ENCODE measurements around the gene LMX1B. TPM values are rescaled to one million over a fixed set of nuclear protein-coding genes. Genes with fewer than 3 reads are reported as not detected.
"Not testable (repeated sequence)": the region's sequence is repeated elsewhere in the genome, so short reads cannot be mapped to it uniquely, and the experiment has no call there.

Gene LMX1B
- total RNA-seq, 1 donor from 2014 or later: 0.52 TPM

DNA sequence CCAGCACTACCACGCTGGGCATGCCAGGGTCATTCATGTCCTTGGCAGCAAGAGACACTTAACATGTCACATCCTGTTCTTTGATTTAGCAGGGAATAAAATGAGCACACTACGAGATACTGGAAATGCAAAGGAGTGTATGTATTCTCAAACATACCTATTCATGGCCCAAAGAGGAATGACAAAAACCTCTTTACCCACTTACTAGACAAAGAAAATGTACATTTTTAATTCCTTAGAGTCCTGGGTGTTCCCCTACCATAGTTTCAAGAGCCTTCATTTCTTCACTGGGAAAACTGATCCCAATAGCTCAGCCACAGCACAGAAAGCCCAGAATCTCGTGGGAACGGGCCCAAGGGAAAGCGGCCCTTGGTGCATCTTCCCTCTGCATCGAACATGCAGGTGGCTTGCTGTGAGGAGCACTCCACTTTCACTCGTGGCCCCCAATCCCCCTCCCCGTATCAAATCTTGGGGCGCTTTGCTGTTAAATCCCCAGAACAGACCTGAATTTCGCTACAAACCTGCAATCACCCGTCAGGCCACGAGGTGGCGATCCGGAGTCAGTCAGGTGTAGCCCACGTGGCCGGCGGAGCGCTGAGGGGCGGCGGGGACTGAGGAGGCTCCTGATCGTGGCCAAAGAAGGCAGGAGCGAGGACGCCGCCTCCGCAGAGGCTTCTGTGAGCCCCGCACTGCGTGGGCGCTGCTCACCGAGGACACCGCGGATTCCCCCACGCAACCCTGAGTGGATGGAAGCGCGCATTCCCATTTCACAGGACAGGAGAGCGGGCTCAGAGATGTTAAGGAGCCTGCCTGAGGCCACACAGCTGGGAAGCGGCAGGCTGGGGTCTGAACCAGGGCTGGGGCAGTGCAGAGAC lies 91.4 kb downstream of the LMX1B start:
- no peak for DNase-seq (ENCODE audit: low read depth)
- peak overlapping the region; percentile 11 for H3K4me3 ChIP-seq (ENCODE audit: low read depth, low read length)
- TF ChIP-seq, protein P1, sequence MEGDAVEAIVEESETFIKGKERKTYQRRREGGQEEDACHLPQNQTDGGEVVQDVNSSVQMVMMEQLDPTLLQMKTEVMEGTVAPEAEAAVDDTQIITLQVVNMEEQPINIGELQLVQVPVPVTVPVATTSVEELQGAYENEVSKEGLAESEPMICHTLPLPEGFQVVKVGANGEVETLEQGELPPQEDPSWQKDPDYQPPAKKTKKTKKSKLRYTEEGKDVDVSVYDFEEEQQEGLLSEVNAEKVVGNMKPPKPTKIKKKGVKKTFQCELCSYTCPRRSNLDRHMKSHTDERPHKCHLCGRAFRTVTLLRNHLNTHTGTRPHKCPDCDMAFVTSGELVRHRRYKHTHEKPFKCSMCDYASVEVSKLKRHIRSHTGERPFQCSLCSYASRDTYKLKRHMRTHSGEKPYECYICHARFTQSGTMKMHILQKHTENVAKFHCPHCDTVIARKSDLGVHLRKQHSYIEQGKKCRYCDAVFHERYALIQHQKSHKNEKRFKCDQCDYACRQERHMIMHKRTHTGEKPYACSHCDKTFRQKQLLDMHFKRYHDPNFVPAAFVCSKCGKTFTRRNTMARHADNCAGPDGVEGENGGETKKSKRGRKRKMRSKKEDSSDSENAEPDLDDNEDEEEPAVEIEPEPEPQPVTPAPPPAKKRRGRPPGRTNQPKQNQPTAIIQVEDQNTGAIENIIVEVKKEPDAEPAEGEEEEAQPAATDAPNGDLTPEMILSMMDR (conservative IDR thresholded peaks at IDR 0.05; ENCODE audit: low read depth, low read length): peak; percentile 91

DNA sequence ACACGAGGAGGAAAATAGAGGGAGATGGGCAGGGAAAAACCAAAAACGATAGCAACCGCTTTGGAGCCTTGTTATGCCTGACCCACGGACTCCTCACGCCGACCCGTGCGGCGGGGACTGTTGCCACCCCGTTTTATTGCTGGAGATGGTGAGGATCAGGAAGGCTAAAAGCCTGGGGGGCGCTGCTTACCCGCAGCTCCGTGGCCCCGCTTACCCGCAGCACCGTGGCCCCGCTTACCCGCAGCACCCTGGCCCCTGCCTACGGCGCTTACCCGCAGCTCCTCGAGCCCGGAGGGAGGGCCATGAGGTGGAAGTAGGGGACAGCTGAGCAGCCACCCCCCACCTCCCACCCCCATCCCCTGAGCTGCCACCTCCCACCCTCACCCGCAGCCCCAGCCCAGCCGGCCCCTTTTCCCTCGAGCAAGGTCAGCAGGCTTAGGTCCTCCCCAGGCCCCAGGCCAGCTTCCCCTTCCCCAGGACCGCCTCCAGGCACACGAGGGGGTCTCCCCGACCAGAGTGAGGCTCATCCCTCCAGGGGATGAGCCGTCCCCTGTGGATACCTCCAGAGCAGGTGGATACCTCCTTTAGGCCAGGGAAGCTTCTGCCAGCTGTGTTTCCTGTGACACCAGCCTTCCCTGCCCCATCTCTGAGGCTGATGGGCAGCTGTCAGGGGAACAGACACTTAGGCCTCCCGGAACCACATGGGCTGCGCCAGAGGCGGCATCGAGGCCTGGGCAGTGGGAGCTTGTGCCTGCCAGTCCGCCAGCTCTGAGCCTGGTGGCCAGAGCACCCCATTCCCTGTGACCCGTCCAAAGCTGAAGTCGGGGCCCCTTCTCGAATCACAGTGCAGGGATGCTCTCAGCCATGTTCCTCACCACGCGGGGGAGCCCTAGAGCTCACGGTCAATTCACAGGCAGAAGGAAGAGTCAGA lies 92.3 kb downstream of the LMX1B start:
- H3K4me3 ChIP-seq (ENCODE audit: low read depth, low read length): no peak overlapping the region
- TF ChIP-seq, protein P1 (conservative IDR thresholded peaks at IDR 0.05; ENCODE audit: low read depth, low read length): peak; percentile 79
- DNase-seq (ENCODE audit: low read depth): no peak

DNA sequence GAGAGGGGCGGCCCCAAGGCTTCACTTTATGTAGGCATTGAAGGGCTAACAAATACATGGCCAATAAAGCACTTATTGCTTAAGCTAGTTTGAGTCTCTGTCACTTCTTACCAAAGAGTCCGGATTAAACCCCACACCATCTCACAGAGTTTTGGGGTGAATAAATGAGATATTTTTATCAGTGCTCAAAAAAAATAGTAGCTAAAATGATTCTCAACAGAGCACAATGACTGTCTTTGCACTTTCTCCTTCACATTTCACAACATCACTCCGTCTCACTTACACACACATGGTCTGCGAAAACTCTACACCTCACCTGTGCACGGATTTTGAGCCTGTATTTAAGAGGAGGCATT lies 92.9 kb downstream of the LMX1B start:
- no peak overlapping the region for H3K4me3 ChIP-seq (ENCODE audit: low read depth, low read length)
- no peak for DNase-seq (ENCODE audit: low read depth)

DNA sequence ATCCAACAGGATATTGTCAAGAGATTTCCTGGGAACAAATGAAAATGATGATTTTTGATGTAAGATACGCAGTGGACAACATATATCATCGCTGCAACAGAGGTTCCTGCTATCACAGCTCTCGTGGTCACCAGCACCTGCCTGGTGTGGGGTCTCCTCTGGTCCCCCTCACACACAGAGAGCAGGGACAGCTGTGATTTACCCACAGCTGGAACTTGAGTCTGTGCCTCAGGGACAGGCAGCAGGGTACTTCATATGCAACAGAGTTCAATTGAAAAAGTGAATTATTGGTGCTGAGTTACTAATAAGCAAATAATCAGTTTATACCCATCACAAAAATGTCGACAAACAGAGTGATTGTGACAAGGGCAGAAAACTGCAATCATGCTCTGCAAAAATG lies 93.4 kb downstream of the LMX1B start:
- TF ChIP-seq, protein P1 (conservative IDR thresholded peaks at IDR 0.05; ENCODE audit: low read depth, low read length): no peak
- no peak overlapping the region for H3K4me3 ChIP-seq (ENCODE audit: low read depth, low read length)
- DNase-seq (ENCODE audit: low read depth): no peak

More for the DNA sequence above, 92.9 kb downstream of the LMX1B start:
- TF ChIP-seq, protein P1 (conservative IDR thresholded peaks at IDR 0.05; ENCODE audit: low read depth, low read length): no peak

DNA sequence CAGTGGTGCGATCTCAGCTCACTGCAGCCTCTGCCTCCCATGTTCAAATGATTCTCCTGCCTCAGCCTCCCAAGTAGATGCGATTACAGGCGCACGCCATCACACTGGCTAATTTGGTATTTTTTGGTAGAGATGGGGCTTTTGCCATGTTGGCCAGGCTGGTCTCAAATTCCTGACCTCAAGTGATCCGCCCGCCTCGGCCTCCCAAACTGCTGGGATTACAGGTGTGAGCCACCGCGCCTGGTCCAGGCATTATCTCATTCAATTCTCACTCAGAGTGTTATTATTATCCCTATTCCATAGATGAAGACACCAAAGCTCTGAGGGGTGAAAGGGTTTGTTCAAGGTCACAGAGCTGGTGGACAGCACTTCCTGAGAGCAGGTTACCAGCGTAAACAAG lies 94.0 kb downstream of the LMX1B start:
- not testable (repeated sequence) for DNase-seq (ENCODE audit: low read depth)

DNA sequence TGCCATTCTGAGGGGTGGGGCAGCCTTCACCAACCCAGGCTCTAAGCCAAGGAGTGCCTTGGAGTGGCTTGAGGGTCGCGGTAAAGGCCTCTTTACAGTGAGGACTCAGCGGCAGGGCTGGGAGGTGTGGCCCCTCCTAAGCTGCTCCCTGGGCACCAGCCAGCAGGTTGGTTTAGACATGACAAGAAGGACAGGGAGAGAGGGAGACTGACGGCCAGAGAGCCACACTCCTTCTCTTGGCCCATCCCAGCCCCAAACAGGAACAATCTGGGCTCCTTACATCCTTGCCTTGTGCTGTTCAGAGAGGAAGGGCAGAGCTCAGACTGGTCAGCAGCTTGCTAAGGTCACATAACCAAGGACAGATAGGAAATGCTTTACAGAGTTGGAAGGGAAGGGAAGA lies 94.5 kb downstream of the LMX1B start:
- no peak overlapping the region for H3K4me3 ChIP-seq (ENCODE audit: low read depth, low read length)
- TF ChIP-seq, protein P1 (conservative IDR thresholded peaks at IDR 0.05; ENCODE audit: low read depth, low read length): no peak
- DNase-seq (ENCODE audit: low read depth): no peak

More for the DNA sequence above, 94.0 kb downstream of the LMX1B start:
- H3K4me3 ChIP-seq (ENCODE audit: low read depth, low read length): not testable (repeated sequence)

DNA sequence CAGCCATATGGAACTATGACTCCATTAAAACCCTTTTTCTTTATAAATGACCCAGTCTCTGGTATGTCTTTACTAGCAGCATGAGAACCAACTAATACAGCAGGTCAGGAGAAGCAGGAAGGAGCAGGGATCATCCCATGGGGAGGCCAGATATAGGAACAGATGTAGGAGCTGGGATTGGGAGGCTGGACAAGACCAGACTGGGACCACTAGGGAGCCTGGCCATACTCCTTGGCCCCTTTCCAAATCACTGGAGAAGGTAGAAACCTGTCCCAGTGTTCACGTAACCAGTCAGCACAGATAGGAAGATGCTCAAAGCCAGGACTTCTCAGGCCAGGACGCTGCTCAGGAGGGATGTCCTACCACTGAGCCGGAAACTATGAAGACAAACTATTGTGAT lies 95.5 kb downstream of the LMX1B start:
- TF ChIP-seq, protein P1 (conservative IDR thresholded peaks at IDR 0.05; ENCODE audit: low read depth, low read length): no peak
- DNase-seq (ENCODE audit: low read depth): no peak

More for the DNA sequence above, 95.5 kb downstream of the LMX1B start:
- H3K4me3 ChIP-seq (ENCODE audit: low read depth, low read length): no peak overlapping the region
